H1 (cell line): ENCODE results near the gene CCT5. TPM values are rescaled to one million over a fixed set of nuclear protein-coding genes. Genes with fewer than 3 reads are reported as not detected.

Source experiments
- CTCF ChIA-PET: fragments of 300-600 bp; sonication (Branson Sonifier 250); formaldehyde crosslinking; loops from one replicate; lab custom pipeline; 2021; ENCODE audit not compliant: partially characterized antibody; lab: Charles Lee
- POLR2A ChIA-PET: fragments of 300-600 bp; sonication (Branson Sonifier 250); formaldehyde crosslinking; loops from one replicate; lab custom pipeline; 2021; ENCODE audit warnings: inconsistent platforms; ENCODE audit not compliant: partially characterized antibody; lab: Charles Lee
- DNase-seq, 2 experiments: peaks; one replicate each; pipeline versions ENCODE4 v3.0.0 to v3.0.0-alpha.2; 2010 to 2022; ENCODE audit warnings: low spot score in 2 of 2, low read depth in 1 of 2, mixed read lengths in 1 of 2
- FAIRE-seq: peaks from 2 replicates; lab custom pipeline; 2011; peaks lifted over from hg19 to GRCh38; lab: Jason Lieb, UNC
- H2AFZ ChIP-seq: 2 replicates; pipeline ENCODE4 v1.8.1; 2012; ENCODE audit warnings: low read length, inconsistent platforms
- H2AK5ac ChIP-seq: 2 replicates; pipeline ENCODE4 v1.6.1; 2013; ENCODE audit warnings: low read depth, low read length
- H2BK120ac ChIP-seq: replicated peaks from 2 replicates; pipeline ENCODE3; 2013; ENCODE audit warnings: low read depth, low read length, inconsistent platforms
- H2BK12ac ChIP-seq: 2 replicates; pipeline ENCODE4 v1.6.1; 2013; ENCODE audit warnings: low read depth, low read length
- H2BK15ac ChIP-seq: 2 replicates; pipeline ENCODE4 v1.6.1; 2013; ENCODE audit warnings: low read length
- H2BK20ac ChIP-seq: 2 replicates; pipeline ENCODE4 v1.6.1; 2013; ENCODE audit warnings: low read length
- H2BK5ac ChIP-seq: 2 replicates; pipeline ENCODE4 v1.6.1; 2013; ENCODE audit warnings: low read depth, low read length
- H3K14ac ChIP-seq: 2 replicates; pipeline ENCODE4 v1.6.1; 2013; ENCODE audit warnings: inconsistent platforms; ENCODE audit not compliant: insufficient read length
- H3K18ac ChIP-seq: 2 replicates; pipeline ENCODE4 v1.6.1; 2013; ENCODE audit warnings: low read length; ENCODE audit errors: extremely low read depth
- H3K23ac ChIP-seq: 2 replicates; pipeline ENCODE4 v1.6.1; 2013; ENCODE audit warnings: inconsistent platforms; ENCODE audit not compliant: insufficient read length
- H3K23me2 ChIP-seq: 2 replicates; pipeline ENCODE4 v1.6.1; 2013; ENCODE audit warnings: low read depth, low read length
- H3K27ac ChIP-seq: 2 replicates; pipeline ENCODE4 v1.6.1; 2011; ENCODE audit warnings: low read depth, low read length, inconsistent platforms
- H3K27me3 ChIP-seq, 4 experiments: replicated peaks in 1 of 4; 1 replicate in 1 of 4; 2 replicates in 3 of 4; pipeline versions ENCODE4 v1.6.1 to v1.8.1; 2011 to 2013; ENCODE audit warnings: low read length in 3 of 4, mild to moderate bottlenecking in 3 of 4, inconsistent platforms in 2 of 4, mixed read lengths in 2 of 4, moderate library complexity in 1 of 4; ENCODE audit not compliant: control insufficient read depth in 3 of 4, insufficient read depth in 3 of 4; ENCODE audit errors: extremely low read depth in 1 of 4
- H3K36me3 ChIP-seq, 4 experiments: 2 replicates each; pipeline versions ENCODE4 v1.6.1 to v1.8.1; 2011 to 2013; ENCODE audit warnings: mild to moderate bottlenecking in 4 of 4, low read length in 3 of 4, moderate library complexity in 2 of 4, control low read depth in 1 of 4, inconsistent platforms in 1 of 4; ENCODE audit not compliant: insufficient read depth in 4 of 4, control insufficient read depth in 2 of 4
- H3K4ac ChIP-seq: replicated peaks from 2 replicates; pipeline ENCODE3; 2013; ENCODE audit warnings: low read length, low read depth, mixed read lengths, inconsistent platforms; ENCODE audit not compliant: insufficient read length
- H3K4me1 ChIP-seq, 4 experiments: replicated peaks in 1 of 4; 1 replicate in 1 of 4; 2 replicates in 3 of 4; pipeline versions ENCODE4 v1.6.1 to v1.8.1; 2011 to 2013; ENCODE audit warnings: low read length in 3 of 4, inconsistent platforms in 2 of 4, mixed read lengths in 1 of 4; ENCODE audit not compliant: insufficient read depth in 4 of 4, control insufficient read depth in 3 of 4
- H3K4me2 ChIP-seq, 2 experiments: 2 replicates each; pipeline versions ENCODE4 v1.6.1 to v1.8.1; 2011 to 2013; ENCODE audit warnings: low read depth in 2 of 2, low read length in 2 of 2, control low read depth in 1 of 2, inconsistent platforms in 1 of 2, mild to moderate bottlenecking in 1 of 2; ENCODE audit not compliant: insufficient read depth in 1 of 2
- H3K4me3 ChIP-seq, 4 experiments: fragments of 200-600, 300-600 bp in 1 of 4; sonication (generic), shearing (Covaris generic), sonication (Bioruptor Twin) in 1 of 4; 2 replicates each; pipeline versions ENCODE4 v1.5.1 to v1.8.1; 2011 to 2016; ENCODE audit warnings: low read length in 4 of 4, low read depth in 3 of 4, control low read depth in 2 of 4, inconsistent platforms in 2 of 4, mild to moderate bottlenecking in 2 of 4, mixed read lengths in 1 of 4, moderate library complexity in 1 of 4; ENCODE audit not compliant: insufficient read depth in 2 of 4; ENCODE audit errors: extremely low read depth in 1 of 4
- H3K56ac ChIP-seq: replicated peaks from 2 replicates; pipeline ENCODE3; 2013; ENCODE audit warnings: low read depth, mild to moderate bottlenecking, mixed read lengths, low read length, inconsistent platforms; ENCODE audit not compliant: insufficient read length
- H3K79me1 ChIP-seq: 2 replicates; pipeline ENCODE4 v1.6.1; 2013; ENCODE audit warnings: low read depth, low read length, control low read depth
- H3K79me2 ChIP-seq, 2 experiments: 2 replicates each; pipeline versions ENCODE4 v1.6.1 to v1.8.1; 2012 to 2013; ENCODE audit warnings: low read length in 2 of 2, mild to moderate bottlenecking in 2 of 2, inconsistent platforms in 1 of 2; ENCODE audit not compliant: insufficient read depth in 2 of 2, control insufficient read depth in 1 of 2
- H3K9ac ChIP-seq, 4 experiments: replicated peaks in 1 of 4; 1 replicate in 1 of 4; 2 replicates in 3 of 4; pipeline versions ENCODE4 v1.6.1 to v1.8.1; 2011 to 2013; ENCODE audit warnings: low read depth in 3 of 4, low read length in 3 of 4, control low read depth in 2 of 4, mild to moderate bottlenecking in 2 of 4, moderate library complexity in 2 of 4, inconsistent platforms in 1 of 4; ENCODE audit errors: extremely low read depth in 1 of 4
- H3K9me3 ChIP-seq, 2 experiments: 2 replicates each; pipeline versions ENCODE4 v1.6.1 to v1.8.1; 2012 to 2013; ENCODE audit warnings: mild to moderate bottlenecking in 2 of 2, moderate library complexity in 2 of 2, control low read depth in 1 of 2, inconsistent platforms in 1 of 2, low read depth in 1 of 2, low read length in 1 of 2, mixed read lengths in 1 of 2; ENCODE audit not compliant: insufficient read depth in 2 of 2
- H4K20me1 ChIP-seq, 2 experiments: replicated peaks in 1 of 2; 2 replicates each; pipeline versions ENCODE3 to v1.8.1; 2011 to 2013; ENCODE audit warnings: inconsistent platforms in 2 of 2, low read length in 2 of 2, mild to moderate bottlenecking in 1 of 2; ENCODE audit not compliant: insufficient read depth in 2 of 2, control insufficient read depth in 1 of 2
- H4K5ac ChIP-seq: 2 replicates; pipeline ENCODE4 v1.6.1; 2013; ENCODE audit warnings: low read length, low read depth, mixed read lengths, inconsistent platforms; ENCODE audit not compliant: insufficient read length
- H4K8ac ChIP-seq: 2 replicates; pipeline ENCODE4 v1.8.0; 2013; ENCODE audit warnings: mild to moderate bottlenecking, moderate library complexity, low read length, inconsistent platforms; ENCODE audit not compliant: insufficient read depth; ENCODE audit errors: extremely low read depth
- H4K91ac ChIP-seq: replicated peaks from 2 replicates; pipeline ENCODE3; 2013; ENCODE audit warnings: low read length, mixed read lengths, inconsistent platforms; ENCODE audit not compliant: insufficient read length
- BRCA1 ChIP-seq: IDR thresholded peaks from 2 replicates; pipeline ENCODE4 v1.6.1; 2012; ENCODE audit warnings: low read depth, low read length, improper control_type of control experiment
- HDAC6 ChIP-seq: IDR thresholded peaks from one replicate; pipeline ENCODE4 v1.7.1; 2012; ENCODE audit warnings: low read depth, mild to moderate bottlenecking, inconsistent platforms, low read length, moderate library complexity
- KDM1A ChIP-seq: fragments of 200-600, 300-600 bp; sonication (generic); IDR thresholded peaks from 2 replicates; pipeline ENCODE4 v1.7.1; 2016; ENCODE audit warnings: mild to moderate bottlenecking, low read length, borderline replicate concordance
- KDM5A ChIP-seq: fragments of 200-600 bp; IDR thresholded peaks from 2 replicates; pipeline ENCODE4 v1.7.1; 2012; ENCODE audit warnings: mild to moderate bottlenecking, low read length, inconsistent platforms, mixed read lengths
- NANOG ChIP-seq: IDR thresholded peaks from 2 replicates; pipeline ENCODE4 v1.6.1; 2011; ENCODE audit warnings: low read length, low read depth, mild to moderate bottlenecking, inconsistent platforms; ENCODE audit not compliant: insufficient read depth, poor library complexity, severe bottlenecking
- RFX5 ChIP-seq: IDR thresholded peaks from 2 replicates; pipeline ENCODE4 v1.6.1; 2011; ENCODE audit warnings: low read depth, low read length, improper control_type of control experiment, borderline replicate concordance
- SIN3A ChIP-seq, 2 experiments: IDR thresholded peaks in 1 of 2; conservative IDR thresholded peaks in 1 of 2; 2 replicates each; pipeline ENCODE4 v1.6.1; 2011 to 2012; ENCODE audit warnings: low read length in 2 of 2, improper control_type of control experiment in 1 of 2, low read depth in 1 of 2, mild to moderate bottlenecking in 1 of 2
- SIX5 ChIP-seq: IDR thresholded peaks from 2 replicates; pipeline ENCODE4 v1.6.1; 2011; ENCODE audit warnings: mild to moderate bottlenecking, low read depth, low read length
- SP4 ChIP-seq: IDR thresholded peaks from 2 replicates; pipeline ENCODE4 v1.6.1; 2012; ENCODE audit warnings: low read length, inconsistent platforms
- USF2 ChIP-seq: IDR thresholded peaks from 2 replicates; pipeline ENCODE4 v1.6.1; 2011; ENCODE audit warnings: low read length, improper control_type of control experiment
- ZNF274 ChIP-seq: IDR thresholded peaks from 2 replicates; pipeline ENCODE4 v1.7.0; 2012; ENCODE audit warnings: low read length, borderline replicate concordance; ENCODE audit errors: extremely low read depth
- WGBS, 2 experiments: shearing (Covaris generic) in 1 of 2; methylation state at CpG; one replicate each; pipeline versions ENCODE4 v1.1.6 to v1.1.7; 2013 to 2015; ENCODE audit warnings: low lambda C conversion rate in 2 of 2, mixed read lengths in 2 of 2, inconsistent platforms in 1 of 2, low coverage in 1 of 2, missing lambda C conversion rate in 1 of 2; ENCODE audit not compliant: insufficient replicate concordance in 2 of 2, insufficient coverage in 1 of 2, insufficient read length in 1 of 2; ENCODE audit errors: extremely low coverage in 1 of 2, missing lambda C conversion rate in 1 of 2; 5-methylcytosine and 5-hydroxymethylcytosine counted together
- polyA plus RNA-seq, 7 experiments: library from polyadenylated mRNA; depleted of rRNA in 3 of 7; stranded (reverse) in 5 of 7; unstranded in 2 of 7; fragments of >200 nt in 5 of 7; fragments of 200-250 nt in 2 of 7; gene quantifications; 1 replicate in 5 of 7; 2 replicates in 1 of 7; 4 replicates in 1 of 7; pipeline versions ENCODE4 v1.2.1 to v1.2.3, GENCODE V29; 2011 to 2013; ENCODE audit warnings: missing spikeins in 2 of 7, mixed read lengths in 2 of 7
- total RNA-seq: library from RNA; stranded (reverse); fragmentation: NEBNext Ultra II Directional; extraction: Animal tissue kit (Norgen Biotek cat#: 25700); gene quantifications from 2 replicates; pipeline ENCODE4 v1.2.1, GENCODE V29; 2021

CCT5 gene
- total and polyA plus RNA-seq, 2 of the 8 experiments (the other 6 are each of a cell fraction or from before 2014, with no cell fraction given): 425 to 549 TPM

GRCh38 chr5:10279925-10280720, 30.0 kb downstream of the CCT5 start:
- no peak overlapping the region for H2AK5ac ChIP-seq
- H4K91ac ChIP-seq: no peak overlapping the region
- ChIA-PET POLR2A (interaction anchor here (1.4 to 2.1 kb wide), 2 partner anchors 19 to 30 kb away, joined by 3 to 5 read pairs; partner anchors contain the start of genes ATPSCKMT and CCT5), CTCF (interaction anchor here (1.3 to 2.0 kb wide), 2 partner anchors 12 to 143 kb away, joined by 4 to 8 read pairs; no protein-coding TSS in a partner anchor)
- H3K9ac ChIP-seq: no peak overlapping the region
- FAIRE-seq (no peak), DNase-seq (no peak)
- H4K20me1 ChIP-seq: no peaks in the 10 kb centered on the region
- no peak overlapping the region for H2BK15ac ChIP-seq
- H3K27me3 ChIP-seq: no peaks in the 10 kb centered on the region
- WGBS, 2 experiments: 81% methylated on average over 7 of the region's 7 CpGs; no CpG with 5 or more reads in 1 of the 2 experiments
- no peak overlapping the region for H3K4ac ChIP-seq
- no peak overlapping the region for H3K18ac ChIP-seq
- no peak overlapping the region for H2BK12ac ChIP-seq
- H3K27ac ChIP-seq: no peak overlapping the region
- no peak overlapping the region for H3K4me2 ChIP-seq
- H3K56ac ChIP-seq: no peak overlapping the region
- no peak overlapping the region for H4K8ac ChIP-seq
- H3K23ac ChIP-seq: no peak overlapping the region
- H3K79me2 ChIP-seq: no peaks in the 10 kb centered on the region
- no peaks in the 10 kb centered on the region for H3K23me2 ChIP-seq
- H3K9me3 ChIP-seq: no peaks in the 10 kb centered on the region
- H3K4me3 ChIP-seq: no peak overlapping the region
- no peak overlapping the region for H2BK20ac ChIP-seq
- H3K79me1 ChIP-seq: no peaks in the 10 kb centered on the region
- no peak overlapping the region for H4K5ac ChIP-seq
- H2BK5ac ChIP-seq: no peak overlapping the region
- H2BK120ac ChIP-seq: no peak overlapping the region
- H3K36me3 ChIP-seq: no peaks in the 10 kb centered on the region; a peak in 1 of 8 replicates
- H3K14ac ChIP-seq: no peak overlapping the region
- peaks cover 0 to 10% (median 2%) of the 10 kb centered on the region in 4 experiments; a peak in 3 of 7 replicates for H3K4me1 ChIP-seq
- no peak overlapping the region for H2AFZ ChIP-seq
- TF ChIP-seq SIX5 (no peak), ZNF274 (no peak), NANOG (no peak), RFX5 (no peak), SIN3A (conservative IDR thresholded peaks at IDR 0.05 in 1 of 2, IDR thresholded peaks at IDR 0.05 in 1 of 2; ENCODE audit: low read depth in 1 of 2, low read length in 2 of 2) (no peak), SP4 (no peak), BRCA1 (no peak), HDAC6 (no peak), USF2 (no peak), KDM5A (no peak), KDM1A (no peak)
